Measurements from ENCODE around the gene TTC22.

Gene TTC22

DNA sequence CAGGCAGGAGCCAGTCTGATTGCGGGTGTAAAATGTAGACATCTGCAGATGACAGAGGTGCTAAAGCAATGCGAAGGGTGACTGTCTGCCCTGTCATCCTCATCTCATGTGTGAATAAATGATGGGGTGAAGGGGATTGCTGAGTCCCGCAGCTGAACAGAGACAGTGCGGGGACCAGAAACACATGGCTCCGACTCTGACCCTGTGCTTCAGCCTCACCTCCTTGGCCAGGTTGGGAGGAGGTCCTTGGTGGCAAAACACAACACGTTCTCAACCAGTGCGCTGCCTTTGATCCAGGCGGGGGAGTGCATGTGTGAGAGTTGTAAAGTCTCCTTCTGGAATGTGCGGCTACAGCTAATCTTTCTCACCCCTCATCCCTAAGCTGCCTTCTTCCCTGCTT, 32.0 kb upstream of the TTC22 start:
- no peak for DNase-seq

DNA sequence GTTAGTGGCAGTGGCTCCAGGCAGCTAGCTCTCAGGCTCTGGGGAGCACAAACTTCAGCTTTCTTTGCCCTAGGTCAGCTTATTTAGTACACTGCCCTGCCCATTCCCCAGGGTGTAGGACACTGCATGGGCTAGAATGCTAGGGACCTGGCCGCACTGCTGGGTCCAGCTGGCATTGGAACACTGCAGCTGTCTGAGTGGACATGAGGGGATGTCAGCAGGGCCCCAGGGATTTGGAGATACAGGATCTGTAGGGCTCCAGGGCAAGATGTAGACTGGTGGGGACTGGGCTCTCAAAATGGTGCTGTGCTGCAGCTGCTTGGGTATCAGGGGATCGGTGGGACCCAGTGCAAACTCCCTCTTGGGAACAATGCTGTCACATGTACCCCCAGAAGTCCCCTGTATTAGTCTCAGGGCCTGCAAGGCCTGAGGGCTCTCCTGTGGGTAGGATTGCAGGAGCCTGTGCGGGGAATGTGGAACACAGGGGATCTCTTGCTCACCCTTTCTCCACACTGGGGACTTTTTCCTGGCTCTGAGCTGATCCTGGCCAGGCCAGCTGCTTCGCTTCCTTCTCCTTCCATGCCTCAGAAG, 25.2 kb upstream of the TTC22 start:
- DNase-seq = no peak

- DNase-seq = no peak
These were observed 24.6 kb upstream of the TTC22 start for GRCh38 chr1:54825696-54826095.

GRCh38 chr1:54823670-54824069, 22.5 kb upstream of the TTC22 start:
- DNase-seq = no peak

GRCh38 chr1:54819733-54820132, 18.6 kb upstream of the TTC22 start:
- no peak for DNase-seq

DNA sequence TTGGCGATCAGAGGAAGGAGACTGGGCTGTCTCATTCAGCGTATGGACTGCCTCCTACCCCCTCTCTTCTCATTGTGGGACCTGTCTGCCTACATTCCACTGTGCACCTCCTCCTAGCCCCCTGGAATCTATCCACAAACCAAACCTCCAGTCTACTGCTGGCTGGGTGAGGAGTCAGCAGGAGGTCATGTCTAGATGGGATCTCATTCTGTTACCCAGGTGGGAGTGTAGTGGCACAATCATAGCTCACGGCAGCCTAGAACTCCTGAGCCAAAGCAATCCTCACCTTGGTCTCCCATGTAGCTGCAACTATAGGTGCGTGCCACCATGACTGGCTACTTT, 18.0 kb upstream of the TTC22 start:
- no peak for DNase-seq

DNA sequence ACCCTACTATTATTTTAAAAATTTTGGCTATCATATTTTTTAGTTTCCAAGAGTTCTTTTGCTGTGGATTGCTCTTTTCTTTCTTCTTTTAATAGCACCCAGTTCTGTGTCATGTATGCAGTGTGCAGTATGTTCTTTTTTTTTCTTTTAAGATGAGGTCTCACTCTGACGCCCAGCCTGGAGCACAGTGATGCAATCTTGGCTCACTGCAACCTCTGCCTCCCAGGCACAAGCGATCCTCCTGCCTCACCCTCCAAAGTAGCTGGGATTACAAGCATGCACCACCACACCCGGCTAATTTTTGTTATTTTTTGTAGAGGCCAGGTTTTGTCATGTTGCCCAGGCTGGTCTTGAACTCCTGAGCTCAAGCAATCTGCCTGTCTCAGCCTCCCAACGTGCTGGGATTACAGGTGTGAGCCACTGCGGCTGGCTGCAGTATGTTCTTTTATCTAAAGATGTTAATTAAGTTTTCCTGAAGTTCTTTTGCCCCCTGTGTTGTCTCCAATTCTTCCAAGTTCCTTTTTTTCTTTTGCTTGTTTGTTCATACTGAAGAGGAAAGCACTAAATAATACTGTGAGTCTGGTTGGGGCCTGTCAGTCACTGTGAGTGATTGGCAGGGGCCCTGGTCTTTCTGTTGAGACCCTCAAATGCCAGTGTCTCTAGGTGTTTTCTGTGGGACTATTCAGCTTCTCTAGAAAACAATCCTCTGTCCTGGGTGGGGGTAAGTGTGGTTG, 17.5 kb upstream of the TTC22 start:
- DNase-seq = no peak

GRCh38 chr1:54816951-54817350, 15.8 kb upstream of the TTC22 start:
- DNase-seq = no peak

DNA sequence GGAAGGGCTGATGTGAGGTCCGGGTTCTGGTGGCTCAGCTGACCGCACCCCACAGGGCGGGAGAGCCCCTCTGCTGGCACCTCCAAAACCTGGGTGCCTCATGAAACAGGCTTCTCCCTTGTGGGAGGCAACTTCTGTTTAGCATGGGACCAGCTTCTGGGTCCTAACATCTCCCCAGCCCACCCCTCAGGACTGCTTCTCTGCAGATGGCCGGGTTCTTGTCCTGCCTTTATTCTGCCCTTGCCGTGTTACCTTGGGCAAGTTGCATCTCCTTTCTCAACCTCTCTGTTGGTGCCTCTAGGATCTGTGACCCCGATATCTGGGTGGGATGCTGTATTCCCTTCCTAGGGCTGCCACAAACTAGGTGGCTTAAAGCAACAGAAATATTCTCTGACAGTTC, 15.0 kb upstream of the TTC22 start:
- DNase-seq = no peak

- no peak for DNase-seq
These were observed 14.2 kb upstream of the TTC22 start for GRCh38 chr1:54815086-54815876.

DNA sequence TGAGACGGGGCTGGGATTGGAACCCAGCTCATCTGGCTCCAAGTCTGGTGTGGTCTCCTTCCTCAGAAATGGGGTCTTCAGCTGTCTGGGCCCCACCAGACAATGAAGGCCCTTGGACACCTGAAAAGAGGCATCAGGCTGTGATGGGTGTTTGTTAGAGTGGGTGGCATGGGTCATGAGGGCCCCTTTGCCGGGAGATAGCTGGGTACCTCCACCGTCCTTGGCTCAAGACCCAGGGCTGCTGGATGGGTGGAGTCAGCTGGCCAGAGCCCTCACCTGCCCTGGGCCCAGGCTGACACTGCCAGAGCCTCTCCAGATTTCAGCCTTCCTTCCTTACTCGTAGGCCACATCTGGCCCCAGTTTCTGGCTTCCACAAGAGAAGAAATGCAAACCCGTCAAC, 13.4 kb upstream of the TTC22 start:
- no peak for DNase-seq

DNA sequence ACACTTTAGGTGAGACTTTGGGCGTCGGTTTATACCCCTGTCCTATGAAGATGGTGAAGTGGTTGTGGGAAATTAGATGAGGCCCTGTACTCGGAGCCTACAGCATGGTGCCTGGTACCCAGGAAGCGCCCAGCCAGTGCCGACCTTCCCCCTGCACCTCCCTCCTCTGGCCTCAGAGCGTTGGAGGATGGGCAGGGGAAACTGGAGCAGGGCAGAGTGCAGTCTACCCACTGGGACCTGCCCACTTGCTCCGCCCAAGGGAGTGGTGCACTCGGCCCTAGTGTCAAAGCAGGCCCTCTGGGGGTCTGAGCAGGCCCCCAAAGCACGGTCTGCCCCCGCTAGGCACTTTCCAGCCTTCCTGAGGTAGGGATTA, 13.0 kb upstream of the TTC22 start:
- no peak for DNase-seq

DNA sequence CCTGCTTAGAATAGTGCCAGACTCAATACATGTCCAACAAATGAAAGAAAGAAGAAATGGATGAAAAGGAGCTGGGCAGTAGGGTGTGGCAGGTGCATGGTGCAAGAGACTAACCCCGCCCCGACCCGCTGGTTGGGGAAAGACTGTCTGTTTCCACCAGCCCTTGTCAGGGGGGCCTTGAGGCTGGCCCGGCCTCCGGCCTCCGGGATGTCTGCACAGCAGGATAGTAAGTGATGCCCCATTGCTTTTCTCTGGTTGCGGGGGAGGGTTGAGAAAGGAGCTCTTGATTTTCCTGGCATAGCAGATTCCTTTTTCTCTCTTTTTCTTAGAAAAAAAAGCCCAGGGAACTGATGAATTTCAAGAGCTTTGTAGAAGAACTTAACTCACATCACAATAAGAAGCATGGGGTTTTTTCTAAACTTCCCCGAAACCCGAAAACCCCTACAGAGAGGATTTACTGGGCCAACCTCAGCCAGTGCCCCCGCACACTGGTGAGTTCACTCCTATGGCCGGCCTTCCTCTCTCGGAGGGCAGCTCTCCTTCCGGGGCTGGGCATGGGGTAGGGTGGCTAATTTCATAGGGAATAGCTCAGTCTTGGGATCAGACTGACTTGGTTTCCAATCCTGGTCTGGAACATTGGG, 12.5 kb upstream of the TTC22 start:
- DNase-seq = no peak

DNA sequence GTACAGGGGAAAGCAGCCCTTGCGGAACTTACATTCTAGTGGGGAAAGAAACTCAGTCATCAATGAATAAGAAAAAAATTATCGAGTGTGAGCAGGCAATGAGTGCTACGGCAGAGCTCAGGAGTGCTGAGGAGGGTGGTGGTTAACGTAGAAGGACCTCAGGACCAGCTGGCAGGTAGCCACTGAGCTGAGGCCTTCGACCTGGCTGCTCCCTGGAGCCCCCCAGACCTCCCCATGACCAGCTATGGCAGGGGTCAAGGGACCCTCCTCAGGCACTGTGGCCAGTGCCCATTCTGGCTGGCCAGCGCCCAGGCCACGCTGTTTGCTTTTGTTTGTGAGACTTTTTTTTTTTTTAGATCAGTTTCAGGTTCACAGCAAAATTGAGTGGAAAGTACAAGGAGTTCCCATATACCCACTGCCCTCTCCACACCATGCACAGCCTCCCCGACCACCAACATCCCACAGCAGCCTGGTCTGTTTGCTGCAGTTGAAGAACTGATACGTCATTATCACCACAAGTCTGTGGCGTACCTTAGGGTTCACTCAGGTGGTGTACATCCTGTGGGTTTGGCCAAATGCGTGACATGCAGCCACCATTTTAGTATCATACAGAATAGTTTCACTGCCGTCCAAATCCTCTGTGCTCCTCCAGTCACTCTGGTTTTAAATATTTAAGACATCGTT, 11.8 kb upstream of the TTC22 start:
- DNase-seq = no peak

- no peak for DNase-seq
These were observed 10.9 kb upstream of the TTC22 start for GRCh38 chr1:54811739-54812655.

- no peak for DNase-seq
These were observed 9.9 kb upstream of the TTC22 start for GRCh38 chr1:54811066-54811465.

- DNase-seq = no peak
These were observed 9.2 kb upstream of the TTC22 start for GRCh38 chr1:54810153-54810942.

DNA sequence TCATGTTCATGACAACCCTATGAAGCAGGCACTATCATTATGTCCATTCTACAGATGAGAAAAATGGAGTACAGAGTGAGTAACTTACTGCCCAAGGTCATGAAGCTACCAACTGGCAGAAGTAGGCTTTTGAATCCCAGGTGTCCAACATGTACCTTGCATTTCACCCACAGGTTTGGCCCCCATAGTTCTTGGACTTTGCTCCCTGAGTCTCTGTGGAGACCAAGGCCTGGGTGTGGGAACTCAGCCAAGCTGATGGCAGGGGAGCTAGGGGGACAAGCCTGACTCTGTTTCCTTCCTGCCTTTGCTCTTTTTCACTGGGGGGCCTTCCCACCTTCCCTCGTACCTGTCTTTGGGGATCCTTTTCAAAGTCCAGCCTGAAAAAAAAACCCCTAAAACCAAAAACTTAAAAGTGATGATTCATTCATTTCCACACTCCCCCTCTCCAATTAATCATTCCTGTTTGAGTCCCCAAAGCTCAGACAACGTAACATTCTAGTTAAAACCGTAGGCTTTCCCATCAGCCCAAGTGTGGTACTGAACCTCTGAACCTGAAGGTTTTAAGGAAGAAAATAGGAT, 8.5 kb upstream of the TTC22 start:
- no peak for DNase-seq

GRCh38 chr1:54808443-54809207, 7.5 kb upstream of the TTC22 start:
- DNase-seq = no peak

GRCh38 chr1:54807756-54808155, 6.6 kb upstream of the TTC22 start:
- no peak for DNase-seq
